K562 (cell line): Measurements from ENCODE around the gene TMEM208. TPM values are rescaled to one million over a fixed set of nuclear protein-coding genes. Genes with fewer than 3 reads are reported as not detected.
A peak's percentile ranks its signal among the peaks of the same experiment; 100 is the strongest.

Source experiments
- ARHGAP35 ChIP-seq: fragments of 450-650 bp; IDR thresholded peaks from 2 replicates; pipeline ENCODE4 v1.6.1; 2018; ENCODE audit not compliant: partially characterized antibody
- ASH1L ChIP-seq: fragments of 450-650 bp; IDR thresholded peaks from 2 replicates; pipeline ENCODE4 v1.6.1; 2018; ENCODE audit warnings: borderline replicate concordance, mild to moderate bottlenecking, low read depth; ENCODE audit not compliant: partially characterized antibody
- BRD4 ChIP-seq: fragments of 200-600 bp; sonication (generic); IDR thresholded peaks from 2 replicates; pipeline ENCODE4 v1.6.1; 2017; ENCODE audit warnings: inconsistent platforms
- CHAMP1 ChIP-seq: fragments of 450-650 bp; IDR thresholded peaks from 2 replicates; pipeline ENCODE4 v1.6.1; 2016; ENCODE audit warnings: mild to moderate bottlenecking
- CUX1 ChIP-seq: fragments of 200-800 bp; sonication (Bioruptor generic); IDR thresholded peaks from 2 replicates; pipeline ENCODE4 v1.6.1; 2016; ENCODE audit warnings: missing genetic modification characterization, missing compliant biosample characterization
- DPF2 ChIP-seq: fragments of 450-650 bp; IDR thresholded peaks from 2 replicates; pipeline ENCODE4 v1.6.1; 2016
- FOXK1 ChIP-seq: sonication (generic); formaldehyde crosslinking; IDR thresholded peaks from 2 replicates; pipeline ENCODE4 v1.8.0; 2022; ENCODE audit warnings: missing genetic modification reagents, mild to moderate bottlenecking, borderline replicate concordance
- NCOA4 ChIP-seq: fragments of 450-650 bp; IDR thresholded peaks from 2 replicates; pipeline ENCODE4 v1.6.1; 2018; ENCODE audit warnings: mild to moderate bottlenecking; ENCODE audit not compliant: partially characterized antibody
- NEUROD1 ChIP-seq: fragments of 150-350 bp; IDR thresholded peaks from 2 replicates; pipeline ENCODE4 v1.6.1; 2014; ENCODE audit warnings: borderline replicate concordance, low read length, low read depth; ENCODE audit not compliant: partially characterized antibody
- NR2C1 ChIP-seq, 2 experiments: fragments of 450-650 bp; IDR thresholded peaks; 2 replicates each; pipeline ENCODE4 v1.6.1; 2017; ENCODE audit warnings: mild to moderate bottlenecking in 2 of 2, antibody characterized with exemption in 1 of 2, inconsistent platforms in 1 of 2, missing compliant biosample characterization in 1 of 2, missing genetic modification characterization in 1 of 2
- PRPF4 ChIP-seq: fragments of 200-400 bp; formaldehyde crosslinking; IDR thresholded peaks from one replicate; pipeline ENCODE4 v1.6.1; 2017; ENCODE audit warnings: low read length, low read depth, mild to moderate bottlenecking; ENCODE audit not compliant: insufficient read depth, poor library complexity, severe bottlenecking
- TFE3 ChIP-seq: fragments of 450-650 bp; formaldehyde crosslinking; IDR thresholded peaks from 2 replicates; pipeline ENCODE4 v1.4.0; 2020; ENCODE audit warnings: mild to moderate bottlenecking, mixed read lengths
- ZNF146 ChIP-seq: IDR thresholded peaks from one replicate; pipeline ENCODE4 v1.6.1; 2018; ENCODE audit warnings: missing compliant biosample characterization; ENCODE audit not compliant: unreplicated experiment
- ZNF512 ChIP-seq: IDR thresholded peaks from 2 replicates; pipeline ENCODE4 v1.6.1; 2016; ENCODE audit warnings: missing genetic modification characterization, missing compliant biosample characterization
- polyA plus RNA-seq, 8 experiments: library from polyadenylated mRNA; depleted of rRNA in 4 of 8; stranded (reverse) in 5 of 8; unstranded in 3 of 8; fragments of >200 nt; fragmentation: Nextera tagmentation in 2 of 8; fragmentation: Illumina TruSeq in 1 of 8; extraction: Ambion mirVana in 2 of 8; extraction: Trizol in 1 of 8; gene quantifications; 2 replicates each; pipeline versions ENCODE4 v1.2.1 to v1.2.3, GENCODE V29; 2011 to 2014; ENCODE audit warnings: inconsistent platforms in 1 of 8, missing spikeins in 1 of 8
- total RNA-seq, 7 experiments: library from RNA; depleted of rRNA in 6 of 7; stranded (reverse); fragments of >200 nt in 6 of 7; fragmentation: Illumina TruSeq in 2 of 7; extraction: Trizol in 2 of 7; gene quantifications; 2 replicates each; pipeline versions ENCODE4 v1.2.1 to v1.2.3, GENCODE V29; 2011 to 2021; ENCODE audit warnings: low replicate concordance in 1 of 7

Gene TMEM208
- total and polyA plus RNA-seq, 9 of the 15 experiments (the other 6 are each of a cell fraction or from before 2014, with no cell fraction given) = 31.8 to 239 (median 54.3) TPM

- TF ChIP-seq NEUROD1 = no peak
- no peak for TF ChIP-seq NCOA4
- no peak for TF ChIP-seq CHAMP1
- no peak for TF ChIP-seq ARHGAP35
- no peak for TF ChIP-seq PRPF4
- no peak for TF ChIP-seq NR2C1 (IDR thresholded peaks at IDR 0.05)
- no peak for TF ChIP-seq NR2C1 (tag; IDR thresholded peaks at IDR 0.05)
- TF ChIP-seq DPF2 = peak; percentile 62; the same call in 1 of the 2 replicates
- TF ChIP-seq ZNF146 (CRISPR knock-in tag) = no peak
- no peak for TF ChIP-seq TFE3 (CRISPR knock-in tag)
- TF ChIP-seq CUX1 = no peak
- no peak for TF ChIP-seq ASH1L
- TF ChIP-seq BRD4 = no peak; the same call in 1 of the 2 replicates
- 0 out of 2 replicates have a peak, but pooled peaks have one; percentile 44 for TF ChIP-seq FOXK1 (CRISPR knock-in tag)
- TF ChIP-seq ZNF512 (tag) = no peak
These were observed 19.3 kb downstream of the TMEM208 start (continued) for GRCh38 chr16:67246081-67246755.
